H9 (cell line): ENCODE data around the gene PREX1. TPM values are rescaled to one million over a fixed set of nuclear protein-coding genes. Genes with fewer than 3 reads are reported as not detected.

Source experiments
- DNase-seq: peaks from one replicate; pipeline ENCODE4 v3.0.0-alpha.2; 2017
- H2AFZ ChIP-seq: one replicate; pipeline ENCODE4 v1.6.1; 2013; ENCODE audit warnings: mild to moderate bottlenecking, low read length, control low read depth, moderate library complexity
- H2AK5ac ChIP-seq: 2 replicates; pipeline ENCODE4 v1.6.1; 2013; ENCODE audit warnings: low read length, control low read depth, mixed read lengths; ENCODE audit not compliant: insufficient read length
- H2BK120ac ChIP-seq: one replicate; pipeline ENCODE4 v1.6.1; 2013; ENCODE audit warnings: low read depth, mild to moderate bottlenecking, low read length, control low read depth, inconsistent platforms; ENCODE audit not compliant: poor library complexity, severe bottlenecking
- H2BK12ac ChIP-seq: 2 replicates; pipeline ENCODE4 v1.6.1; 2013; ENCODE audit warnings: low read length, control low read depth, mixed read lengths, low read depth; ENCODE audit not compliant: insufficient read length
- H2BK15ac ChIP-seq: 2 replicates; pipeline ENCODE4 v1.6.1; 2013; ENCODE audit warnings: low read depth, low read length, control low read depth
- H2BK20ac ChIP-seq: one replicate; pipeline ENCODE4 v1.6.1; 2013; ENCODE audit warnings: low read depth, mild to moderate bottlenecking, low read length, control low read depth, inconsistent platforms; ENCODE audit not compliant: poor library complexity, severe bottlenecking
- H2BK5ac ChIP-seq: 2 replicates; pipeline ENCODE4 v1.6.1; 2013; ENCODE audit warnings: low read length, control low read depth, mixed read lengths; ENCODE audit not compliant: insufficient read length
- H3K14ac ChIP-seq: 2 replicates; pipeline ENCODE4 v1.6.1; 2013; ENCODE audit warnings: low read length, control low read depth; ENCODE audit not compliant: insufficient read depth
- H3K18ac ChIP-seq: 2 replicates; pipeline ENCODE4 v1.6.1; 2013; ENCODE audit warnings: low read depth, mild to moderate bottlenecking, mixed read lengths, low read length, control low read depth; ENCODE audit not compliant: insufficient read length
- H3K23ac ChIP-seq: 2 replicates; pipeline ENCODE4 v1.6.1; 2013; ENCODE audit warnings: low read length, control low read depth, mixed read lengths, low read depth; ENCODE audit not compliant: insufficient read length
- H3K23me2 ChIP-seq: 2 replicates; pipeline ENCODE4 v1.6.1; 2013; ENCODE audit warnings: low read depth, mild to moderate bottlenecking, mixed read lengths, low read length, control low read depth; ENCODE audit not compliant: insufficient read length, poor library complexity, severe bottlenecking
- H3K27ac ChIP-seq: 2 replicates; pipeline ENCODE4 v1.5.1; 2013; ENCODE audit warnings: low read length, control low read depth, mixed read lengths, low read depth; ENCODE audit not compliant: insufficient read length
- H3K27me3 ChIP-seq: 2 replicates; pipeline ENCODE4 v1.6.1; 2013; ENCODE audit warnings: low read length, control low read depth, inconsistent platforms; ENCODE audit not compliant: insufficient read depth
- H3K4ac ChIP-seq: 2 replicates; pipeline ENCODE4 v1.6.1; 2013; ENCODE audit warnings: low read depth, mild to moderate bottlenecking, control low read depth, inconsistent platforms, low read length, moderate library complexity
- H3K4me1 ChIP-seq: 2 replicates; pipeline ENCODE4 v1.6.1; 2013; ENCODE audit warnings: low read length, control low read depth, inconsistent platforms; ENCODE audit not compliant: insufficient read depth
- H3K4me2 ChIP-seq: 2 replicates; pipeline ENCODE4 v1.6.1; 2013; ENCODE audit warnings: low read length, control low read depth, mixed read lengths; ENCODE audit not compliant: insufficient read length, insufficient read depth
- H3K56ac ChIP-seq: 2 replicates; pipeline ENCODE4 v1.6.1; 2013; ENCODE audit warnings: low read depth, mild to moderate bottlenecking, mixed read lengths, low read length, control low read depth; ENCODE audit not compliant: insufficient read length
- H3K79me1 ChIP-seq: 2 replicates; pipeline ENCODE4 v1.6.1; 2013; ENCODE audit warnings: low read depth, mild to moderate bottlenecking, moderate library complexity, low read length, control low read depth, inconsistent platforms; ENCODE audit not compliant: insufficient read depth, poor library complexity, severe bottlenecking
- H3K79me2 ChIP-seq: 2 replicates; pipeline ENCODE4 v1.6.1; 2013; ENCODE audit warnings: low read length, control low read depth, inconsistent platforms; ENCODE audit not compliant: insufficient read depth
- H3K9ac ChIP-seq: 2 replicates; pipeline ENCODE4 v1.6.1; 2013; ENCODE audit warnings: low read length, control low read depth, mixed read lengths; ENCODE audit not compliant: insufficient read length; ENCODE audit errors: extremely low read depth
- H3K9me3 ChIP-seq: one replicate; pipeline ENCODE4 v1.6.1; 2013; ENCODE audit warnings: low read depth, low read length, inconsistent platforms; ENCODE audit not compliant: control insufficient read depth
- H3T11ph ChIP-seq: one replicate; pipeline ENCODE4 v1.6.1; 2013; ENCODE audit warnings: mild to moderate bottlenecking, low read length, control low read depth, inconsistent platforms
- H4K20me1 ChIP-seq: one replicate; pipeline ENCODE4 v1.6.1; 2013; ENCODE audit not compliant: control insufficient read depth, insufficient read length, insufficient read depth
- H4K5ac ChIP-seq: 2 replicates; pipeline ENCODE4 v1.6.1; 2013; ENCODE audit warnings: low read depth, mild to moderate bottlenecking, mixed read lengths, low read length, control low read depth; ENCODE audit not compliant: insufficient read length
- H4K8ac ChIP-seq: replicated peaks from 2 replicates; pipeline ENCODE4 v1.6.1; 2013; ENCODE audit warnings: low read length, control low read depth, mixed read lengths, low read depth; ENCODE audit not compliant: insufficient read length
- H4K91ac ChIP-seq: 2 replicates; pipeline ENCODE4 v1.6.1; 2013; ENCODE audit warnings: low read depth, mild to moderate bottlenecking, moderate library complexity, mixed read lengths, low read length, control low read depth; ENCODE audit not compliant: insufficient read length
- H3K27ac Mint-ChIP-seq, 3 experiments: 2 replicates in 2 of 3; 3 replicates in 1 of 3; pipeline ENCODE4 v1.8.0; 2020 to 2021; ENCODE audit warnings: mixed read lengths in 3 of 3, mild to moderate bottlenecking in 1 of 3, moderate library complexity in 1 of 3
- H3K27me3 Mint-ChIP-seq: 2 replicates; pipeline ENCODE4 v1.8.0; 2021; ENCODE audit warnings: low read depth, mild to moderate bottlenecking, moderate library complexity, mixed read lengths
- H3K36me3 Mint-ChIP-seq, 3 experiments: 2 replicates in 2 of 3; 3 replicates in 1 of 3; pipeline ENCODE4 v1.8.0; 2020 to 2021; ENCODE audit warnings: low read depth in 3 of 3, mixed read lengths in 3 of 3; ENCODE audit not compliant: insufficient read depth in 1 of 3
- H3K4me1 Mint-ChIP-seq, 2 experiments: 2 replicates each; pipeline ENCODE4 v1.8.0; 2020; ENCODE audit warnings: mixed read lengths in 2 of 2
- H3K4me3 Mint-ChIP-seq, 2 experiments: 2 replicates in 1 of 2; 3 replicates in 1 of 2; pipeline ENCODE4 v1.8.0; 2020 to 2021; ENCODE audit warnings: mild to moderate bottlenecking in 2 of 2, mixed read lengths in 2 of 2, moderate library complexity in 1 of 2
- H3K9me3 Mint-ChIP-seq, 2 experiments: 2 replicates in 1 of 2; 3 replicates in 1 of 2; pipeline ENCODE4 v1.8.0; 2020; ENCODE audit warnings: mild to moderate bottlenecking in 2 of 2, mixed read lengths in 2 of 2, moderate library complexity in 1 of 2
- WGBS: extraction: QIAGEN DNeasy Blood & Tissue Kit; methylation state at CpG from one replicate; pipeline ENCODE4 v1.1.7; 2013; ENCODE audit warnings: missing lambda C conversion rate, low lambda C conversion rate, mixed read lengths; ENCODE audit not compliant: insufficient read length; ENCODE audit errors: extremely low coverage; 5-methylcytosine and 5-hydroxymethylcytosine counted together
- total RNA-seq: library from RNA; stranded (reverse); gene quantifications from 2 replicates; pipeline ENCODE4 v1.2.1, GENCODE V29; 2021
- TF ChIP-seq, protein P1 (sequence below): fragments of 200-600 bp; sonication (generic); conservative IDR thresholded peaks from 3 replicates; pipeline ENCODE4 v1.8.0; 2021; ENCODE audit warnings: antibody characterized with exemption, mild to moderate bottlenecking

PREX1 gene
- total RNA-seq, 1 experiment from 2014 or later, result 6.6 TPM

- Histone ChIP-seq H3K4me1 (no peaks in the 10 kb centered on the region), H4K8ac (no peak overlapping the region), H3K23me2 (no peaks in the 10 kb centered on the region), H2BK15ac (no peak overlapping the region), H3K27me3 (no peaks in the 10 kb centered on the region), H3K27ac (no peak overlapping the region), H3K18ac (no peak overlapping the region), H2BK12ac (no peak overlapping the region), H3K79me1 (no peaks in the 10 kb centered on the region), H3K9me3 (no peaks in the 10 kb centered on the region), H2BK5ac (no peak overlapping the region), H3K9ac (no peak overlapping the region), H3K4me2 (no peak overlapping the region), H3K23ac (no peak overlapping the region), H2BK120ac (no peak overlapping the region), H3K79me2 (no peaks in the 10 kb centered on the region), H4K91ac (no peak overlapping the region), H3K4ac (no peak overlapping the region), H2AFZ (no peak overlapping the region), H4K5ac (no peak overlapping the region), H3T11ph (no peak overlapping the region), H2AK5ac (no peak overlapping the region), H3K56ac (no peak overlapping the region), H2BK20ac (no peak overlapping the region), H4K20me1 (peaks cover 3% of the 10 kb centered on the region), H3K14ac (no peak overlapping the region)
- TF ChIP-seq, protein P1, sequence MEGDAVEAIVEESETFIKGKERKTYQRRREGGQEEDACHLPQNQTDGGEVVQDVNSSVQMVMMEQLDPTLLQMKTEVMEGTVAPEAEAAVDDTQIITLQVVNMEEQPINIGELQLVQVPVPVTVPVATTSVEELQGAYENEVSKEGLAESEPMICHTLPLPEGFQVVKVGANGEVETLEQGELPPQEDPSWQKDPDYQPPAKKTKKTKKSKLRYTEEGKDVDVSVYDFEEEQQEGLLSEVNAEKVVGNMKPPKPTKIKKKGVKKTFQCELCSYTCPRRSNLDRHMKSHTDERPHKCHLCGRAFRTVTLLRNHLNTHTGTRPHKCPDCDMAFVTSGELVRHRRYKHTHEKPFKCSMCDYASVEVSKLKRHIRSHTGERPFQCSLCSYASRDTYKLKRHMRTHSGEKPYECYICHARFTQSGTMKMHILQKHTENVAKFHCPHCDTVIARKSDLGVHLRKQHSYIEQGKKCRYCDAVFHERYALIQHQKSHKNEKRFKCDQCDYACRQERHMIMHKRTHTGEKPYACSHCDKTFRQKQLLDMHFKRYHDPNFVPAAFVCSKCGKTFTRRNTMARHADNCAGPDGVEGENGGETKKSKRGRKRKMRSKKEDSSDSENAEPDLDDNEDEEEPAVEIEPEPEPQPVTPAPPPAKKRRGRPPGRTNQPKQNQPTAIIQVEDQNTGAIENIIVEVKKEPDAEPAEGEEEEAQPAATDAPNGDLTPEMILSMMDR, result no peak
- no peaks in the 10 kb centered on the region; a peak in 1 of 7 replicates for H3K36me3 Mint-ChIP-seq
- no peaks in the 10 kb centered on the region; a peak in 1 of 5 replicates for H3K9me3 Mint-ChIP-seq
- no peaks in the 10 kb centered on the region for H3K27me3 Mint-ChIP-seq
- no peak overlapping the region for H3K27ac Mint-ChIP-seq
- no peak for DNase-seq
- WGBS, result no CpG with 5 or more reads among the region's 23 CpGs
- H3K4me1 Mint-ChIP-seq, result peaks cover 0 to 16% of the 10 kb centered on the region in 2 experiments; a peak in 1 of 4 replicates
- no peak overlapping the region for H3K4me3 Mint-ChIP-seq
Observed at GRCh38 chr20:48624315-48625020, 203.3 kb downstream of the PREX1 start.
